ENCODE data around the gene SLC35F4. TPM values are rescaled to one million over a fixed set of nuclear protein-coding genes. Genes with fewer than 3 reads are reported as not detected.

SLC35F4 gene
- total RNA-seq, 1 donor from 2014 or later, result not detected

GRCh38 chr14:57549016-57549564, 316.8 kb downstream of the SLC35F4 start:
- ATAC-seq, result no peak

GRCh38 chr14:57547131-57547530, 318.8 kb downstream of the SLC35F4 start:
- DNase-seq, result no peak
- no peaks in the 10 kb centered on the region for H3K36me3 ChIP-seq
- no peaks in the 10 kb centered on the region for H3K27me3 ChIP-seq (ENCODE audit: low read depth)
- TF ChIP-seq CTCF (IDR thresholded peaks at IDR 0.05), result no peak
- H3K4me3 ChIP-seq, result no peak overlapping the region
- ATAC-seq, result no peak
- intact Hi-C loops (cut with DNase I), result no loop called here
- H3K4me1 ChIP-seq, result no peaks in the 10 kb centered on the region
- no peak overlapping the region for H3K27ac ChIP-seq
- H3K9me3 ChIP-seq, result peaks cover 4% of the 10 kb centered on the region

More at GRCh38 chr14:57549016-57549564, 316.8 kb downstream of the SLC35F4 start:
- H3K9me3 ChIP-seq, result peaks cover 10% of the 10 kb centered on the region
- H3K36me3 ChIP-seq, result no peaks in the 10 kb centered on the region
- H3K4me1 ChIP-seq, result no peaks in the 10 kb centered on the region
- no peaks in the 10 kb centered on the region for H3K27me3 ChIP-seq (ENCODE audit: low read depth)
- intact Hi-C loops (cut with DNase I), result no loop called here
- H3K27ac ChIP-seq, result no peak overlapping the region
- DNase-seq, result no peak
- H3K4me3 ChIP-seq, result no peak overlapping the region
- TF ChIP-seq CTCF (IDR thresholded peaks at IDR 0.05), result no peak

GRCh38 chr14:57533214-57533613, 332.7 kb downstream of the SLC35F4 start:
- DNase-seq, result no peak
- ATAC-seq, result no peak
- peak; percentile 29 for TF ChIP-seq CTCF (IDR thresholded peaks at IDR 0.05)
- intact Hi-C loops (cut with DNase I), result no loop called here
- Histone ChIP-seq H3K4me1 (no peaks in the 10 kb centered on the region), H3K4me3 (no peak overlapping the region), H3K36me3 (no peaks in the 10 kb centered on the region), H3K27me3 (ENCODE audit: low read depth) (no peaks in the 10 kb centered on the region), H3K27ac (no peak overlapping the region), H3K9me3 (no peaks in the 10 kb centered on the region)

DNA sequence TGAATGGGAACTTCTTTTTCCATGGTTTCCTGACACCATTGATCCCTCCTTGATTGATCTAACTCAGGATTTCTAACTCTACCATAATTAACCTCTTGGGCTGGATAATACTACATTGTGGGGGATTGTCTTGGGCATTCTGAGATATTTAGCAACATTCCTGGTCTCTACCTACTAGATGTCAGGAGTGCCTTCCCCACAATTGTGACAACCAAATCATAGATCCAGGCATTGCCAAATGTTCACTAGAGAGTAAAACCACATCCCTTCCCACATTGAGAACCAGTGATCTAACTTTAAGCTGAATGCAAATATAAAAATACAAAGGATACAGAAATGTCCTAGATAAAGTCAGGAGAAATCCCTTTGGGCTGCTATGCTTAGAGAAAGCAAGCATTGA, 335.3 kb downstream of the SLC35F4 start:
- Histone ChIP-seq H3K27me3 (ENCODE audit: low read depth) (no peaks in the 10 kb centered on the region), H3K36me3 (no peaks in the 10 kb centered on the region), H3K27ac (no peak overlapping the region), H3K9me3 (peaks cover 3% of the 10 kb centered on the region), H3K4me3 (no peak overlapping the region), H3K4me1 (no peaks in the 10 kb centered on the region)
- intact Hi-C loops (cut with DNase I), result no loop called here
- no peak for TF ChIP-seq CTCF (IDR thresholded peaks at IDR 0.05)
- ATAC-seq (no peak), DNase-seq (no peak)

DNA sequence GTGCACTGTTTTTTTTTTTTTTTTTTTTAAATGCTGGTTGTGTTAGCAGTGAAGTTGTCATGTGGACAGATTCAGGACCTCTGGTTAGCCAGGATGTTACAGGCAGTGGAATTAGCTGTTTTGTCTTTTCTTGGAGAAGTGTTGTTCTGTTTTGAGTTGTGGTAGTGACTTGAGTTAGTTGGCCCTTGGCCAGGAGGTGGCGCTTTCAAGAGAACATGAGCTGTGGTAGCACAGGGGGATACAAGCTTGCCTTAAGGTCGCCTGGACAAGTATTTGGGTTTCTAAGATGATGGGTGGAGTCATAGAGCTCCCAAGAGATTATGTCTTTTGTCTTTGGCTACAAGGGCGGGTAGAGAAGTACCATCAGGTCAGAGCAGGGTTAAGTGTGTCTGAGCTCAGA, 338.9 kb downstream of the SLC35F4 start:
- Histone ChIP-seq H3K9me3 (peaks cover 3% of the 10 kb centered on the region), H3K36me3 (no peaks in the 10 kb centered on the region), H3K4me1 (no peaks in the 10 kb centered on the region), H3K4me3 (no peak overlapping the region), H3K27me3 (ENCODE audit: low read depth) (no peaks in the 10 kb centered on the region), H3K27ac (no peak overlapping the region)
- DNase-seq (no peak), ATAC-seq (no peak)
- no peak for TF ChIP-seq CTCF (IDR thresholded peaks at IDR 0.05)
- intact Hi-C loops (cut with DNase I), result no loop called here

All from lower lobe of right lung (tissue), 2 donors.